ENCODE measurements around the gene GALNT13.

Gene GALNT13

DNA sequence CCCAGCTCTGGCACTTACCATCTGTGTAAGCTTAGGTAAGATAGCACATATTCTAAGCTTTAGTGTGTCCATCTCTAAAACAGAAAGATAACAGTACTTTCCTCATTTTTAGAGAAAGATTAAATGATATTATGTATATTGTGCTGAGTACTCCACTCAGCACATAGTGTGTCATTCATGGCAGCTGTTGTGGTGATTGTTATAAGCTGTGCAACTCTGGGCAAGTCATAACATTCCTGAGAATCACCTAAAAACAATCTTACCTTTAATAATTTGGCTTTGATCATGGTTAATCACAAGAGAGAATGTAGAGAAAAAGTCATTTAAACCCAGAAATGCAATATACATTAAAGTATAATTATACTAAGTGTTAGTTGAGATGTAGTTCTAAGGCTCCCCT lies 391.5 kb downstream of the GALNT13 start:
- H3K27me3 Mint-ChIP-seq, result no peaks in the 10 kb centered on the region
- DNase-seq (no peak), ATAC-seq (replicated peaks) (no peak)
- no peaks in the 10 kb centered on the region for H3K4me1 Mint-ChIP-seq (ENCODE audit: low read depth in 2 of 2)
- no peak overlapping the region for H3K27ac Mint-ChIP-seq
- H3K9me3 Mint-ChIP-seq, result peaks cover 0 to 3% of the 10 kb centered on the region in 2 donors
- H3K36me3 Mint-ChIP-seq (ENCODE audit: insufficient read depth), result no peaks in the 10 kb centered on the region
- H3K4me3 Mint-ChIP-seq, result no peak overlapping the region

DNA sequence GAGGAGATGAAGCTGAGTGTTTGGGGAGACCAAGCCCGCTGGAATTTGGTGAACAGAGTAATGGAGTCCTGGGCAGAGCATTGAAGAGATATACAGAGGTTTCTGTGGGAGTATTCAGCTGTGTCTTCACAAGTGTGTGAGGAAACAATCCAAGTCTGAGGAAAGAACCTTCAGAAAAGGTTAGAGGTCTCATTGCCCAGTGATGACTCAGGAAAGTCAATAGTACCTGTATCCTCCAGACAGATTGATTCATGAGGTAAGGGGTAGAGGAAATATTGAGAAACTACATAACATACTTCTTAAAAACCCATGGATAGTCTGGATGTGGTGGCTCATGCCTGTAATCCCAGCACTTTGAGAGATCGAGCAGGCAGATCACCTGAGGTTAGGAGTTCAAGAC lies 392.3 kb downstream of the GALNT13 start:
- H3K36me3 Mint-ChIP-seq (ENCODE audit: insufficient read depth), result no peaks in the 10 kb centered on the region
- H3K4me1 Mint-ChIP-seq (ENCODE audit: low read depth in 2 of 2), result no peaks in the 10 kb centered on the region
- DNase-seq (no peak), ATAC-seq (replicated peaks) (no peak)
- no peaks in the 10 kb centered on the region for H3K27me3 Mint-ChIP-seq
- H3K27ac Mint-ChIP-seq, result no peak overlapping the region
- no peak overlapping the region for H3K4me3 Mint-ChIP-seq
- H3K9me3 Mint-ChIP-seq, result peaks cover 0 to 1% of the 10 kb centered on the region in 2 donors

DNA sequence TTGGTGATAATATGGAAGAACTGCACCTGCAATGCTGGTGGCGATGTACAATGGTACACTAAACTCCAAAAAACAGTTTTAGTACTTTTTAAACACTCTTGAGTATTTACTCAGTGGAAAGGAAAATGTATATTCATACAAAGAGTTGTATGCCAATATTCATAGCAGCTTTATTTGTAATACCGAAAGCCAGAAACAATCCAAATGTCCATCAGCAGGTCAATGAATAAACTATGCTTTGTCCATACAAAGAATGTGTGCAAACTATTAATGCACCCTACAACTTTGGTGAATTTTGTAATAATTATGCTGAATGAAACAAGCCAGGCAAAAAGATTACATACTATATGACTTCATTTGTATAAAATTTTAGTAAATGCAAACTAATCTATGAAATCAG lies 396.3 kb downstream of the GALNT13 start:
- Mint-ChIP-seq H3K36me3 (ENCODE audit: insufficient read depth) (no peaks in the 10 kb centered on the region), H3K9me3 (peaks cover 1 to 4% of the 10 kb centered on the region in 2 donors), H3K27me3 (no peaks in the 10 kb centered on the region), H3K4me3 (no peak overlapping the region), H3K4me1 (ENCODE audit: low read depth in 2 of 2) (no peaks in the 10 kb centered on the region), H3K27ac (no peak overlapping the region)
- DNase-seq, result no peak
- no peak for ATAC-seq (replicated peaks)

DNA sequence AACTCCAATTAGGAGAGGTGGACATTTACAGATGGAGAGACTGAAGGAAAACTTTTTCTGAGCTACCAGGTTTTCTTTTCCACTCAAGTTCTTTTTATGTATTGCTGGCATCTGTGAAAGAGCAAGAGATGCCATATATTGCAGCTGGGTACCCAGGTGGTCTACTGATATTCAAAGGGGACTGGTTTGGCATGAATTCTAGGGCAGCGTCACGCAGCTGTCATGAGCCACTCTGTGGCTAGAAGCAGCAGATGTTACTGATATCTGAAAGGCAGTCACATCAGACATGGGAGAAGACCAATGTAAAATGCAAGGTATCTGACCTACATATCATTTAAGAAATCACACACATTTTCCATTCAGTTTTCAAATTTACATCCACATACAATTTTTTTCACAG lies 408.8 kb downstream of the GALNT13 start:
- Mint-ChIP-seq H3K36me3 (ENCODE audit: insufficient read depth) (no peaks in the 10 kb centered on the region), H3K4me1 (ENCODE audit: low read depth in 2 of 2) (no peaks in the 10 kb centered on the region), H3K27ac (no peak overlapping the region), H3K4me3 (no peak overlapping the region), H3K9me3 (peaks cover 5 to 7% of the 10 kb centered on the region in 2 donors), H3K27me3 (no peaks in the 10 kb centered on the region)
- ATAC-seq (replicated peaks) (no peak), DNase-seq (no peak)

DNA sequence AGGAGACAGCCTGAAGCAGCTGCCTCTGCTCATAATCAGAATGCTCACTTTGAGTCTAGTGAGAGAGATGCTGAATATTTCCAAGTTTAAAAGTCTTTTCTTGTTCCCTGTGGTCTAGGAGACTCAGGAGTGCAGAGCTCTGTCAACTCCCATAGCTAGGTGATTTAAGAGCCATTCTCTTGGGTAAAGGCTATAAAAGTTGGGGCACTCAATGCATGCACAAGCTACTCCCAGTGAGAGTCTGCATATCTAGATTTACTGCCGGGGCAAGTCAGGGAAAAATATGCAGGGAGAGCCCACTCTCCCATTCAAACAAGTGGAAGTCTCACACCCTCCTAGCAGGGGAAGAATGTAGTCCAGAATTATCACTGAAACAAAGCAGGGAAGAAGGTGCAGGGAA lies 418.1 kb downstream of the GALNT13 start:
- H3K27ac Mint-ChIP-seq, result no peak overlapping the region
- no peak for ATAC-seq (replicated peaks)
- H3K9me3 Mint-ChIP-seq, result peaks cover 9 to 12% of the 10 kb centered on the region in 2 donors
- DNase-seq, result no peak
- no peaks in the 10 kb centered on the region for H3K36me3 Mint-ChIP-seq (ENCODE audit: insufficient read depth)
- no peak overlapping the region for H3K4me3 Mint-ChIP-seq
- H3K4me1 Mint-ChIP-seq (ENCODE audit: low read depth in 2 of 2), result no peaks in the 10 kb centered on the region
- H3K27me3 Mint-ChIP-seq, result no peaks in the 10 kb centered on the region

DNA sequence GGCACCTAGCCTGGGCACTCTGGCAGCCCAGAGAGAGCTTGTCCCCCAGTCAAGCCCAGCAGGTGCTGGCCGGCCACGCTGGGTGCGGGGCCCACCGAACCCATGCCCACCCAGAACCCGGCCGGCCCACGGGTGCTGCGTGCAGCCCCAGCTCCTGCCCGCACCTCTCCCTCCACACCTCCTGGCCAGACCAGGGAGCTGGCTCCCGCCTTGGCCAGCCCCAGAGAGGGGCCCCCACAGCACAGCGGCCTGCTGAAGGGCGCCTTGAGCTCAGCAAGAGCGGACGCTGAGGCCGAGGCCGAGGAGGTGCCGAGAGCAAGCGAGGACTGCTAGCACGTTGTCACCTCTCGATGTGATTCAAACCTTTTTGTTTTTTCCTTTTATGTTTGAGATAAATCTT lies 419.8 kb downstream of the GALNT13 start:
- DNase-seq (no peak), ATAC-seq (replicated peaks) (no peak)
- H3K27me3 Mint-ChIP-seq, result no peaks in the 10 kb centered on the region
- H3K9me3 Mint-ChIP-seq, result peaks cover 7 to 12% of the 10 kb centered on the region in 2 donors
- H3K4me1 Mint-ChIP-seq (ENCODE audit: low read depth in 2 of 2), result no peaks in the 10 kb centered on the region
- H3K36me3 Mint-ChIP-seq (ENCODE audit: insufficient read depth), result no peaks in the 10 kb centered on the region
- no peak overlapping the region for H3K4me3 Mint-ChIP-seq
- H3K27ac Mint-ChIP-seq, result no peak overlapping the region

DNA sequence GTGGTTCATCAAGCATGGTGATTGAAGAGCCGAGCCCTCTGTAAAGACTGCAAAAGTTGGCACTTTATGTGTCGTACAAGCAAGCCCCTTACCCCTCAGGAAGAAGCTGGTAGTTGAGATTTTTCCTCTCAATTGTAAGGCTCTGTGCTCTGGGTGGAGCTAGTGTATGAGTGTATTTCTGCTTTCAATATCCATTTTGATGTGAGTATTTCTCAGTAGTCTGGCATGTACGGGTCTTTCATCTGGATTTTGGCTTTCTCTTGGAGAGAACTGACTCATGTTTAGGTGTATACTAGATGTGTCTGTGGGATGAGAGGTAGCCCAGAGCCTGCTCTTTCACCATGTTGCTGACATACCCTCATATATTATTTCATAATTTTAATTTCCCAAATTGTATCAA lies 420.2 kb downstream of the GALNT13 start:
- ATAC-seq (replicated peaks) (no peak), DNase-seq (no peak)
- Mint-ChIP-seq H3K9me3 (peaks cover 9% of the 10 kb centered on the region in 2 donors), H3K4me3 (no peak overlapping the region), H3K36me3 (ENCODE audit: insufficient read depth) (no peaks in the 10 kb centered on the region), H3K27ac (no peak overlapping the region), H3K4me1 (ENCODE audit: low read depth in 2 of 2) (no peaks in the 10 kb centered on the region), H3K27me3 (no peaks in the 10 kb centered on the region)

DNA sequence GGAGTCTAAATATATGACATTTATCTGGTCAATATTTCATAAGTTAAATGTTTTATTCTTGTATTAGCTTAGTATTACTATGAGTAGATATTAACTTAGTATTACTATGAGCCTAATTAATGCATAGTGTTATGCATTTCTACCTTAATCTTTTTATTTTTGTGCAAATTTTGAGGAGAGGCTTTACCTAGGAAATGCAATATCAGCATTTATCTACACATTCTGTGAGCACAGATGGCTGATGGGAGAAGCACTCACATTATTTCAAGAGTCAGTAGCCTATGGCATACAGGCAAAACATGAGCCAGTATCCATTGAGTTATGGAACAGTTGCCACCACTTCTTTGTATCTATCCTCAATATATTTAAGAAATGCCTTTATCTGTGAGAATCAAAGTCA lies 422.1 kb downstream of the GALNT13 start:
- no peak for ATAC-seq (replicated peaks)
- Mint-ChIP-seq H3K36me3 (ENCODE audit: insufficient read depth) (no peaks in the 10 kb centered on the region), H3K9me3 (peaks cover under 1 to 8% of the 10 kb centered on the region in 2 donors), H3K27ac (no peak overlapping the region), H3K4me1 (ENCODE audit: low read depth in 2 of 2) (no peaks in the 10 kb centered on the region), H3K27me3 (no peaks in the 10 kb centered on the region), H3K4me3 (no peak overlapping the region)
- no peak for DNase-seq

DNA sequence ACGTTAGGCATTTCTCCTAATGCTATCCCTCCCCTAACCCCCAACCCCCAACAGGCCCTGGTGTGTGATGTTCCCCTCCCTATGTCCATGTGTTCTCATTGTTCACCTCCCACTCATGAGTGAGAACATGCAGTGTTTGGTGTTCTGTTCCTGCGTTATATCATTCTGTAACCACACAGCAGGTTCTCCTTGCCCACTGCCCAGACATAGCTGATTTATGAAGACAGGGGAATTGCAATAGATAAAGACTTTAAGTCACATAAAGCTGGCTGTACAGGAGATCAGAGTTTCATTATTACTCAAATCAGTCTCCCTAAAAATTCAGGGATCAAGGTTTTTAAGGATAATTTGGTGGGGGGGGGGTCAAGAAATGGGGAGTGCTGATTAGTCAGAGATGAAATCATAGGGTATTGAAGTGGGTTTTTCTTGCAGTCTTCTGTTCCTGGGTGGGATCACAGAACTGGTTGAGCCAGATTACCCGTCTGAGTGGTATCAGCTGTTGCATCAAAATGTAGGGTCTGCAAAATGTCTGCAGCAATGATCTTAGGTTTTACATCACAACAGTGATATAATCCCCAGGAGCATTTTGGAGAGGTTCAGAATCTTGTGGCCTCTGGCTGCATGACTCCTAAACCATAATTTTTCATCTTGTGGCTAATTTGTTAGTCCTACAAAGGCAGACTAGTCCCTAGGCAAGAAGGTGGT lies 434.7 kb downstream of the GALNT13 start:
- DNase-seq (no peak), ATAC-seq (replicated peaks) (no peak)
- H3K4me3 Mint-ChIP-seq, result no peak overlapping the region
- H3K27ac Mint-ChIP-seq, result no peak overlapping the region
- H3K9me3 Mint-ChIP-seq, result peaks cover 0 to 6% of the 10 kb centered on the region in 2 donors
- H3K4me1 Mint-ChIP-seq (ENCODE audit: low read depth in 2 of 2), result no peaks in the 10 kb centered on the region
- no peaks in the 10 kb centered on the region for H3K27me3 Mint-ChIP-seq
- no peaks in the 10 kb centered on the region for H3K36me3 Mint-ChIP-seq (ENCODE audit: insufficient read depth)

DNA sequence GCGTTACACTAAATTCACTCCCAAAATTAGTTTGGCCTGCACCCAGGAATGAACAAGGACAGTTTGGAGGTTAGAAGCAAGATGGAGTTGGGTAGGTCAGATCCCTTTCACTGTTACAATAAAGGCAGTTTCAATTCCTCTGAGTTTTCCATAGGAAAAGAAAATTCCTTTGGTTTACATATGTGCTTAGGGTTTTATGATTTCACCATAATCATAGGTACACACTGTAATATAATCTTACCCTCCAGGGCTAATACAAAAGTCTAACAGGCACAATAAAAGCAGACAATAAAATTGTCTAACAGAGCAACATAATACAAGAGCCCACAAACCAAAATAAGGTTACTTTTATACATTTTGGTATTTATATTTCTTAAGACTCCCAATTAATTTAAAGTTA lies 435.3 kb downstream of the GALNT13 start:
- H3K27me3 Mint-ChIP-seq, result no peaks in the 10 kb centered on the region
- no peak for ATAC-seq (replicated peaks)

DNA sequence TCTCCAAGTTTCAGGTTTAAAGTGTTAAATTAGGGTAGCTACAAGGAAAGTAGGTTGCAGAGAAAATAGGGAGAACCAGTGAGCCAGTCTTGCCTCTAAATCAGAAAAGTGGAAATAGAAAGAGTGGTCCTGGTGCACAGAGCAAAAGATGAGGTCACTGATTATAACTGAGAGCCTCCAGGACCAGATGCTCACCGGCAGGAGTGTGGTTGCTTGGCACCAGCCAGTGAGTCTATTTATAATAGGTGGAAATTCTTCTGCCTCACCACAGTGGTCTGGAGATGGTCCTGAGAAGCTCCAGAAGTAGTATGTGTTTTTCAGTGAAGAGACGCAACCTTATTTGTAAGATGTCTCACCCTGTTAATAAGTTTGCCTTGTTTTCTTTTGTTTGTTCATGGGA lies 452.9 kb downstream of the GALNT13 start:
- Mint-ChIP-seq H3K9me3 (peaks cover 0 to 17% of the 10 kb centered on the region in 2 donors), H3K4me3 (no peak overlapping the region), H3K36me3 (ENCODE audit: insufficient read depth) (no peaks in the 10 kb centered on the region), H3K27me3 (no peaks in the 10 kb centered on the region), H3K4me1 (ENCODE audit: low read depth in 2 of 2) (no peaks in the 10 kb centered on the region), H3K27ac (no peak overlapping the region)
- ATAC-seq (replicated peaks), result no peak
- DNase-seq, result no peak

More for the DNA sequence above, 435.3 kb downstream of the GALNT13 start:
- H3K27ac Mint-ChIP-seq, result no peak overlapping the region
- H3K36me3 Mint-ChIP-seq (ENCODE audit: insufficient read depth), result no peaks in the 10 kb centered on the region
- no peak overlapping the region for H3K4me3 Mint-ChIP-seq
- H3K9me3 Mint-ChIP-seq, result peaks cover 0 to 6% of the 10 kb centered on the region in 2 donors
- no peaks in the 10 kb centered on the region for H3K4me1 Mint-ChIP-seq (ENCODE audit: low read depth in 2 of 2)
- DNase-seq, result no peak

DNA sequence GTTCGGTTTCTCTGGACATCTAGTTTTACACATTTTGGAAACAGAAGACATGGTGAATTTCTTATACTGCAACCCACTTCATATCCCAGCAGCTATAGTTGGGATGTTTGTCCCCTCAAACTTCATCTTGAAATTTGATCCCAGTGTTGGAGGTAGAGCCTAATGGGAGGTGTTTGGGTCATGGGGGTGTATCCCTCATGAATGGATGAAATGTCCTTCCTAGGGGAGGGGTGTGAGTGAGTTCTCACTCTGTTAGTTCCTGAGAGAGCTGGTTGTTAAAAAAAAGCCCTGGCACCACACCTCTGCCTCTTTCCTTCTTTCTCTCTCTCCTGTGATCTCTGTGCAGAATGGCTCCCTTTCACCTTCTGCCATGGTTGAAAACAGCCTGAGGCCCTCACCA lies 457.8 kb downstream of the GALNT13 start:
- Mint-ChIP-seq H3K36me3 (ENCODE audit: insufficient read depth) (no peaks in the 10 kb centered on the region), H3K4me3 (no peak overlapping the region), H3K27ac (no peak overlapping the region), H3K27me3 (no peaks in the 10 kb centered on the region), H3K4me1 (ENCODE audit: low read depth in 2 of 2) (no peaks in the 10 kb centered on the region), H3K9me3 (peaks cover under 1 to 13% of the 10 kb centered on the region in 2 donors)
- DNase-seq, result no peak
- no peak for ATAC-seq (replicated peaks)

DNA sequence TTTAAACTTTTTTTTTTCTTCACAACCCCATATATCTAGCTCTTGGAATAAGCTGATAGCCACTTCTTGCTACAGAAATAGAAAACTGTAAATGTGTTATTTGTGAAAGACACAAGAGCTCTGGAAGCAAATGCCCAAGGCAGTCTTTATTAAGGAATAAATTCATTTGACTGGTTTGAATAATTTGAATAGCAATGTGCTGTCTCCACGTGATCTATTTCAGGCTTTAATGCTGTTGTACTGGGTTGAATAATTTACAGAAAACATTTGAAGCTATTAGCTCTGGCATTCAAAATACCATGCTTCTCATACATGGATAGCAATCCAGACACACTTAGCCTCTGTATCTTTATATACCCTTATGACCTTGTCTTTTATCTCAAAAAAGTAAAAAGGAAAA lies 460.1 kb downstream of the GALNT13 start:
- no peak overlapping the region for H3K27ac Mint-ChIP-seq
- H3K9me3 Mint-ChIP-seq, result peaks cover 2 to 10% of the 10 kb centered on the region in 2 donors
- no peaks in the 10 kb centered on the region for H3K27me3 Mint-ChIP-seq
- DNase-seq (no peak), ATAC-seq (replicated peaks) (no peak)
- no peaks in the 10 kb centered on the region for H3K4me1 Mint-ChIP-seq (ENCODE audit: low read depth in 2 of 2)
- H3K36me3 Mint-ChIP-seq (ENCODE audit: insufficient read depth), result no peaks in the 10 kb centered on the region
- no peak overlapping the region for H3K4me3 Mint-ChIP-seq

DNA sequence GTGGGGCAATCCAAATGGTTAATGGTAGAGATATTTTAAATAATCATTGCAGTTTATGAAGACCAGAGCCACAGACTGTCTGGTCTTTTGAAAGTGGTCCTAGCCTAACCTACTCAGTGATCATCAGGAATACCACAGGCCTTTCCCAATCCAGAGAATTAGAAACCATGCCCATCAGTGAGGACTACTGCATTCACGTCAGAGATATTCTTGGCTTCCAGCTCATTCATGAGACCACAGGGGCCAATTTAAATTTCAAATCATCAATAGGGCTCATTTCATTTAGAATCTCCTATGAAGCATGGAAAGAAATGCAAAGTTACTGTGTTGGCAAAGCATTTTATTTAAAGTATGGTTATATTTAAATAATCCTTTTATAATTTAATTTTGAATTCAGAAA lies 464.5 kb downstream of the GALNT13 start:
- H3K4me1 Mint-ChIP-seq (ENCODE audit: low read depth in 2 of 2), result no peaks in the 10 kb centered on the region
- H3K36me3 Mint-ChIP-seq (ENCODE audit: insufficient read depth), result no peaks in the 10 kb centered on the region
- no peak for DNase-seq
- no peak for ATAC-seq (replicated peaks)
- no peak overlapping the region for H3K27ac Mint-ChIP-seq
- H3K9me3 Mint-ChIP-seq, result peaks cover 3 to 7% of the 10 kb centered on the region in 2 donors
- no peaks in the 10 kb centered on the region for H3K27me3 Mint-ChIP-seq
- H3K4me3 Mint-ChIP-seq, result no peak overlapping the region
